ENCODE results near the gene MEGF6.

- TF ChIP-seq CTCF (IDR thresholded peaks at IDR 0.05) (no peak), ZFX (IDR thresholded peaks at IDR 0.05; ENCODE audit: borderline replicate concordance) (no peak)
Measured at GRCh38 chr1:3616861-3617260, 5.6 kb upstream of the MEGF6 start.
